GM18868 (cell line): ENCODE measurements around the gene ZG16B.

ENCODE experiments used
- ATAC-seq: cut with Tn5 transposase; IDR thresholded peaks from one replicate; pipeline ENCODE4 v1.9.1; 2021; ENCODE audit warnings: mild to moderate bottlenecking, moderate library complexity; ENCODE audit not compliant: unreplicated experiment

ZG16B gene

GRCh38 chr16:2822496-2822895, 7.6 kb upstream of the ZG16B start:
- no peak for ATAC-seq

- no peak for ATAC-seq
Observed at GRCh38 chr16:2824626-2825025, 5.5 kb upstream of the ZG16B start.

GRCh38 chr16:2825049-2825742, 4.9 kb upstream of the ZG16B start:
- ATAC-seq = no peak

GRCh38 chr16:2825906-2826305, 4.2 kb upstream of the ZG16B start:
- ATAC-seq = no peak

GRCh38 chr16:2826591-2827373, 3.3 kb upstream of the ZG16B start:
- ATAC-seq = no peak

GRCh38 chr16:2827374-2827791, 2.7 kb upstream of the ZG16B start:
- no peak for ATAC-seq

GRCh38 chr16:2827831-2828520, 2.1 kb upstream of the ZG16B start:
- no peak for ATAC-seq

GRCh38 chr16:2828521-2828840, 1.6 kb upstream of the ZG16B start:
- no peak for ATAC-seq

GRCh38 chr16:2828876-2829430, 1.1 kb upstream of the ZG16B start:
- no peak for ATAC-seq

GRCh38 chr16:2830355-2830695, 222 bp downstream of the ZG16B start:
- no peak for ATAC-seq

- no peak for ATAC-seq
Observed at GRCh38 chr16:2831203-2831602, 1.1 kb downstream of the ZG16B start.

- no peak for ATAC-seq
Observed at GRCh38 chr16:2833776-2834175, 3.7 kb downstream of the ZG16B start.

GRCh38 chr16:2834968-2835367, 4.9 kb downstream of the ZG16B start:
- ATAC-seq = no peak

GRCh38 chr16:2835638-2836493, 5.8 kb downstream of the ZG16B start:
- ATAC-seq = no peak

- ATAC-seq = no peak
Observed at GRCh38 chr16:2836646-2837508, 6.8 kb downstream of the ZG16B start.

GRCh38 chr16:2838928-2839327, 8.8 kb downstream of the ZG16B start:
- no peak for ATAC-seq

GRCh38 chr16:2839650-2840450, 9.7 kb downstream of the ZG16B start:
- no peak for ATAC-seq

GRCh38 chr16:2840914-2841313, 10.8 kb downstream of the ZG16B start:
- no peak for ATAC-seq
